ENCODE data around the gene CCER1.

CCER1 gene

GRCh38 chr12:90916516-90916915, 38.5 kb downstream of the CCER1 start:
- no peak for DNase-seq

GRCh38 chr12:90915353-90915752, 39.6 kb downstream of the CCER1 start:
- no peak for DNase-seq

- DNase-seq = no peak
These were observed 44.0 kb downstream of the CCER1 start for GRCh38 chr12:90910958-90911357.

DNA sequence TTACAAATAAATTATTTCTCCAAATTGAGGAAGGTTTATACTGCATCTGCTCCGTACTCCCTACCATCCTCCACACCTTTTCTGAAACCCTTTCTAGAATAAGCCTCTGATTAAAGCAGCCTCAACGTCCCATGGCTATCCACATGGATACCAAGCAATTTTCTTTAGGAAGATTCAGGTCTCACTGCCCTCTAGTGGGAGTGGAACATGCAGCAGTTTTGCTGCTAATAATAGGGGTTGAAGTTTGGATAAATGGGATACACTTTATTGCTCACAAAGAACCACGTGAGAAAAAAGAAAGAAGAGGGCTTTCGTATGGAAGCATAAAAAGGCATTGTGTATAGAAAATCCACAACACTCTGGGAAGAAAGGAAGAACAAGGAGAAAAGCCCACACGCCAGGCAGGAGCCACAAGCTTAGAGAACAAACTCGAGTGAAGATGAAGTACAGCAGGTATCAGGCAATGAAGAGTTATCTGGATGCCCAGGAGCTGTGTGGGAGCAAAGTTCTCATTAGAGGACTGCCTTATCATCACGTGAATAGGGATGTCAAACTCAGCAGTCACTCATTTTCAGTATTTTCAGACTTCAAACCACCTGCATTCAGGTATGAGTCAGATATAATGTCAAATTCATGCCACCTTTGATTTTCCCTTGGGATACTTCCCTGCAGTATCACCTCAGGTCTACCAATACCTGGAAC, 45.8 kb downstream of the CCER1 start:
- no peak for DNase-seq

GRCh38 chr12:90908465-90908864, 46.5 kb downstream of the CCER1 start:
- DNase-seq = no peak

- DNase-seq = no peak
These were observed 49.1 kb downstream of the CCER1 start for GRCh38 chr12:90905691-90906370.

- no peak for DNase-seq
These were observed 52.4 kb downstream of the CCER1 start for GRCh38 chr12:90902596-90902995.
